KBM-7 (cell line): ENCODE measurements around the gene DLG2.
"Not testable (repeated sequence)": the region's sequence is repeated elsewhere in the genome, so short reads cannot be mapped to it uniquely, and the experiment has no call there.

Experiments
- DNase-seq: peaks from one replicate; pipeline ENCODE4 v3.0.0-alpha.2; 2015
- in situ Hi-C: fragments of 300-500 bp; cut with MboI; formaldehyde crosslinking; loops from 2 replicates; pipeline ENCODE4 v1.14.3; 2020; ENCODE audit warnings: low sequenced_read_pairs, low pct_unique_long_range_greater_than_20kb, mixed read lengths

Gene DLG2

DNA sequence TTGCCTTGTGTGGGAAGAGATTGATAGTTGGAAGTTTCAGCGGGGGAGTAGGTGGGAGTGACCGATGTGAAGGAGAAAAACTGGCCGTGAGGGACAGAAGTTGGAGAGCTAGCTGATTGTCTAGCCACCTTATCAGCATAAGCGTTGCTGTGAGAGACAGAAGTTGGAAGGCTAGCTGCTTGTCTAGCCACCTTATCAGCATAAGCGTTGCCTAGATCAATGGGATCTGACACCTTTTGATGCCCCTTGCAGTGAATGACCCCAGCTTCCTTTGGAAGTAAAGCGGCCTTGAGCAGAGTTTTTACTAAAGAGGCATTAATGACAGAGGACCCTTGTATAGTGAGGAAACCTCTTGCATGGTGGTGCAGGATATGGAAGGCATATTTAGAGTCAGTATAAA is 2183.3 kb downstream of the DLG2 start:
- DNase-seq, in situ Hi-C loops: not testable (repeated sequence)

DNA sequence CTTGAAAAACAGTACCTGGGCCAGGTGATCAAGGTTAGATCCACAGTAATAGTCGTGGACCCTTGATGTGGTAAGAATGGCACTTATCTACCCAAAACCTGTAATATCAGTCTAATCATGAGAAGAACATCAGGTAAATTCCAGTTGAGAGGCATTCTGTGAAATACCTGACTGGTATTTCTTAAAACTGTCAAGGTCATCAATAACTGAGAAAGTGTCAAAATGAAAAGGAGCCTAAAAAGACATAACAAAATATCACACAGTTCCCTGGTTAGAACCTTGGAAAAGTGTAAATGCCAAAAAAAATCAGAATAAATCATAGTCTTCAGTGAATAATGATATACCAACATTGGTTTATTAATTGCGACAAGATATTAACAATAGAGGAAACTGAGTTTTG is 2185.5 kb downstream of the DLG2 start:
- in situ Hi-C loops, result no loop called here
- no peak for DNase-seq

DNA sequence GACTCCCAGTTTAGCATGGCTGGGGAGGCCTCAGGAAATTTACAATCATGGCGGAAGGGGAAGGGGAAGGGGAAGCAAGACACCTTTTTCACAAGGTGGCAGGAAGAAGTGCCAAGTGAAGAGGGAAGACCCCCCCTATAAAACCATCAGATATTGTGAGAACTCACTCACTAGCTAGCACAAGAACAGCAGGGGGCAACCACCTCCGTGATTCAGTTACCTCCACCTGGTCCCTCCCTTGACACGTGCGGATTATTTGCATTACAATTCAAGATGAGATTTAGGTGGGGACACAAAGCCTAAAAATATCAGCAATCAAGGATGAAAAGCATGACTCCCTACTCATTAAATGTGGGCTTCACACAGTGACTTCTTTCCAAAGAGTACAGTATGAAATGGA is 2186.0 kb downstream of the DLG2 start:
- in situ Hi-C loops, result no loop called here
- no peak for DNase-seq

DNA sequence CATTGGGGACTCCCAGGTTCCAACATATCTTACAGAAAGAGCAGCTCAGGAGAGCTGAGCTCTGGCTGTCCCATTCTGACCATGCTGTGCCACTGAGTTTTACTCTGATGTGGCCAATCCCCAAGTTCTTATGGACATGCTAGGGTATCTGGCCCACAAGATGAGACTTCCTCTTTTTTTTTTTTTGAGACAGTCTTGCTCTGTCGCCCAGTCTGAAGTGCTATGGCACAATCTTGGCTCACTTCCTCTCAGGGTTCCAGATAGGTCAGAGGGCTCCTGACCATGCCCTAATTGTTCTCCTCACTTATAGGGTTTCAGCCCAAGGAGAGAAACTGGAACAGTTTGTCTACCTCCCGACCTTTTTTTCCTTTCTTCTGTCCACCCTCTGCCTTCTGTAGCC is 2188.7 kb downstream of the DLG2 start:
- DNase-seq, result peak; percentile 12
- in situ Hi-C loops, result no loop called here

DNA sequence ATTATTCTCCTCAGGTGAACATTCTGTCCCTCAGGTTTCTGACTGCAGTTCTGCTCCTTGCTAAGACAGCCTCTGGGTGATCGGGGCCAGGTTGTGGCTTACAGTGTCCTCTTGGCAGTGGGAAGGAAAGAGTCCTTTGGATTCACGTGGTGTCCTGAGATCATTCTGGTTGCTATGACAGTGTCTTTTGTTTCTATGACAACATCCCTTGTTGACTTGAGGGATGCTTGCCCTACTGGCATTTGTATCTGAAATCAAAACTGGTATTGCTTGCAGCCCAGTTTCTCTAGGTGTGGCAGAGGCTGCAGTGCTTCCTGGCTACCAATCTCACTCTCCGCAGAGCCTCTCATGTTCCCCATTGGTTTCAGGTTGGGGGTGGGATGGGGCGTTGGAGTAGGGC is 2189.2 kb downstream of the DLG2 start:
- in situ Hi-C loops, result no loop called here
- no peak for DNase-seq

DNA sequence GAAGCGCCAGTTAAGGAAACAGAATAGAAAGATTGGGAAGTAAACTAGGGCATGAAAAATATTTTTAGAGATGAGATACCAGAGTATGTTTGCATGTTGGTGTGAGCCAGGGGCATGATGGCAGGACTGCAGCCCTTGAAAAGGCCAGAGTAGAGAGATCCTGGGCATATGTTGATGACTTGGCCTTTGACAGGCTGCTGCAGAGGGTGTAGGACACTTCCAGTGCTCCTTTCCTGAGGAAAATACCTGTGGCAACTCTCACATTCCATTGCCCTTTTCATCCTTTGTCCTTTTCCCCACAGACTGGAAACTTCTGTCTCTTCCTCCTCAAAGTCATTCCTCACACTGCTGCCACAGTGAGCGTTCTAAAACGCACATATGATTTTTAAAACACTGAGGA is 2190.3 kb downstream of the DLG2 start:
- no peak for DNase-seq
- in situ Hi-C loops, result no loop called here

DNA sequence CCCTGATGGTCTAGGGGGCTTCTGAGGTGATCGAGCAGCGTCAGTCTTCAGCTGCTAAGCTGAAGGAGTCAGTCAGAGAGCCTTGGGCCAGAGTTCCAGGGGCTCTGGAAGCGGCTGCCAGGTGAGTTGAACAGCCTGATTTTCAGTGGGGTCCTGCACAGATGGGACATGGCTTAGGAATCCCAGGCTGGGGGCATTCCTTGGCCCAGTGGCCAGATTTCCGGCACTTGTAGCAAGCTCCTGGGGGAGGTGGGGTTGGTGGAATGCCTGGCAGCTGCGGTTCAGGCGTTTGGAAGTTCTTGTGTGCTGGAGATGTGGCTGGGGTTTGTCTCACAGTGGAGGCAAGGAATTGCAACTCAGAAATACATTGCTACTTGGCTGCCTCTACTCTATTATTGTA is 2192.3 kb downstream of the DLG2 start:
- DNase-seq, in situ Hi-C loops: not testable (repeated sequence)

DNA sequence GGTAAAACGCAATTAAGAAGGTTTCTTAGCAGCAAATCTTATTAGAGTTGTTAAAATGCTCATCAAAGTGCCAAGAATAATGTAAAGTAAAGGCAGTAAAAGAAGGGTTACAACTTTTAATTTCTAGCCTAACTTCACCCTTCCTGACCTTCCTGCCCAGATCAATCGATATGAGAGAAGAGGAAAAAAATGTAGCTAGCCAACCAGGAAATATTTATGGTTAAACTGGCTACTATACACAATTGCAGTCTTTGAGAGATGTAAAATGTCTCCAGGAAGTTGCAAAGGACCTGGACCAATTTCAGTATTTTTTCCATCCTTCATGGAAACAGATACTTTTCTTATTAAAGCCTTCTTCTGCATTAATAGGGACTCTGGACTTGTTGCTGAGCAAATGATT is 2199.2 kb downstream of the DLG2 start:
- in situ Hi-C loops, result no loop called here
- no peak for DNase-seq

DNA sequence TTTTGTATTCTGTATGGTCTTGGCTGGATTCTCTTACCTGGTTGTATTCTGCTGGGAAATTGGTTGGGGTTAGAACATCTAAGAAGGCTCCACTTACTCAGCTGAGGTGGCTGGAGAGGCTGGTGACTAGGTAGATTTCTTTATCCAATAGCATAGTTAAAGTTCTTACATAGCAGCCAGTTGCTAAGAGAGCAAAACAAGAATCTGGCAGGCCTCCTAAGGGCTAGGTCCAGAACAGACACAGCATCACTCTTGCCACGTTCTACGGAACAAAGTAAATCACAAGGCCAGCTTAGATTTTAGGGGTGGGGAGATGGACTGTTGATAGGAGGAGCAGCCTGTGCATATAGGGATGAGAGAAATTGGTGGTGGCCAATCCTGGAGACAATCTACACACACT is 2199.6 kb downstream of the DLG2 start:
- DNase-seq, result no peak
- in situ Hi-C loops, result no loop called here

DNA sequence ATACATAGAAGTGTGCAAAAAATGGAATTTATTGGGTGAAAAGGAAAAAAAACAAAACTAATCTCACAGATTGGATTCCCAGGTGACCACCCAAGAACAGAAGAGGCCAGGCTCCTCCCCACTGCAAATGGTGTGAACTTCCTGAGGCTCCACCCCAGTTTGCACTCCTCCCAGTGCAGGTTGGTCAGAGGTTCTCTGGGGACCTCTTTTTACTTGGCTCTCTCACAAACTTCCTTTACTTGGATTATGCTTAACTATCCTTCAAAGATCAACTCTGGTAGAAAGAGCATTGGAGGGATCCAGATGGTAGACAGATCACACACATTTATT is 2202.0 kb downstream of the DLG2 start:
- DNase-seq, result no peak
- in situ Hi-C loops, result no loop called here

DNA sequence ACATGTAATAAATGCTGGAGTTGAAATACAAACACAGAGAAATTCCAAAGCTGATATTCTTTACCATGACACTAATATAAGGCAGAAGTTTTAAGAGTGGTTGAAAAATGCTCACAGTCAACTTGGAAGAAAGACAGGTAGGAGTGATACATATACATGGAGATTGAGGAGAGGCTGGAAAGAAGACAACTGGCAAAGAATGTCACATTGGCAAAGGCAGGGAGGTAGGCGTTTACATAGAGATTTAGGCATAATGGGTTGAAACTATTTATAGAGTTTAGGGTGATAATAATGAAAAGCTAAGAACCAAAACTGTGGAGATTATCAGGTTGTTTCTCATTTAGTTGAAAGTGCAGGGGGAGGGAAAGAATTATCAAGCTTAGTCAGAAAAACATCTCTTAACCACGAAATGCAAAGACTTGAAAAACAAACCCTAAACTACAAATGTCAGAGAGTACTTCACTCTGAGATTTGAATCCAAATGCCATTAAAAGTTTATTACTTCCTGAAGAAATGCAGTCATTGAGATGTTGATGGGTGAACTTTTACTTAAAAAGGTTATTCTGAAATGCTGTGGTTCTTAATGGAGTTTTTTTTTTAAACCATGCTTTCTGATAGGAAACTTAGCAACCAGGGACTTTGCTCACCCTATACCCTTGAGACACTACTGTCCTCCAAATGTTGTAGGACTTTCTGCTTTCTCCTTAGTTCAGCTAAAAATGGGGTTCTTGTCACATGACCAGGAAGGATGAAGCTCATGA is 2202.6 kb downstream of the DLG2 start:
- in situ Hi-C loops, result no loop called here
- no peak for DNase-seq

DNA sequence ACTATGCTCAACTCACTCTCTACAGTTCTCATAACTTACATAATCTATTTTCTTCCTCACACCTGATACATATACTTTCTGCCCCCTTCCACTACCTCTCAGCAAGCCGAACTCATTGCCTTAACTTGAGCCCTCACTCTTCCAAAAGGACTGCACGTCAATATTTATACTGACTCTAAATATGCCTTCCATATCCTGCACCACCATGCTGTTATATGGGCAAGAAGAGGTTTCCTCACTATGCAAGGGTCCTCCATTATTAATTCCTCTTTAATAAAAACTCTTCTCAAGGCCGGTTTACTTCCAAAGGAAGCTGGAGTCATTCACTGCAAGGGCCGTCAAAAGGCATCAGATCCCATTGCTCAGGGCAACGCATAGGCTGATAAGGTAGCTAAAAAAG is 2204.5 kb downstream of the DLG2 start:
- DNase-seq, in situ Hi-C loops: not testable (repeated sequence)

DNA sequence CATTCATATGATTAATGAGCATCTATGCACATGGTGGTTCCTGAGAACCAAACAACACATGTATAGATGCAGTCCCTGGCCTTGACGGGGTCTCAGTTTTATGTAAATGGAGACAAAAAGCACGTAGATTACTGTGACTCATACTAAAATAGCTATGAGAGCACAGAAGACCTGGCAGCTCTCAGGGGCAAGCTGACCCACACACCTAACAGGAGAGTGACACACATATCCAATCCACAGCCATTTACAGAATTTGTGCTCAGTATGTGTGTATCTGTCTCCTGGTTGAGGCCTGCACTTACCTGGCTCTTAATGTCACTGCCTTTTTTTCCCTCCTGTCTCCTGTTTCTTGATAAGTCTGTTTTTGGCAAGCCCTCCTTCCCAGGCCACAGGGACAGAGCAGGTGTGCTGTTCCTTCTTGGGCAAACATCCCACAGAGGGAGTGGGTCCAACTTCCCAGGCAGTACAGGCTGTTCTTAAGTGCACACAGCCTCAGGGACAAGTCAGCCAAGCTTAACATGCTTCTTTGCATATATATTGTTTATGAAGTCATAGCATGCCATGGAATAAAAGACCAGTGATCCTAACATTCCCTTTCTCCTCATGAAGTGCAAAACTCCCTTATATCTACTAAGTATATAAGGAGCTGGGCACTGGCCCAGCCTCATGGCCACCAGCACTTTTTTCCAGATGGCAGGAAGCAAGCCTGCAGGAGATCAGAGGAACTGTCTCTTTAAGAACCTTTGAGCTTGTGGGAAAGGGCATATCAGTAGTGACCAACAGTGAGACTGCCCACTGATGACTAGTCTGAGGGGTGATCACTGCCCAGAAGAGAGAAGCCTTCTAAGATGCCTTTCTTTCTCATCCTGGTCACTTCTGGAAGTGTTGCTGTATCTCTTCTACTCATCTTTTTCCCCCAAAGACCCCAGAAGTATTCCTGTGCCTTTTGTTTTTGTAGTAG is 2216.3 kb downstream of the DLG2 start:
- in situ Hi-C loops, result no loop called here
- no peak for DNase-seq

DNA sequence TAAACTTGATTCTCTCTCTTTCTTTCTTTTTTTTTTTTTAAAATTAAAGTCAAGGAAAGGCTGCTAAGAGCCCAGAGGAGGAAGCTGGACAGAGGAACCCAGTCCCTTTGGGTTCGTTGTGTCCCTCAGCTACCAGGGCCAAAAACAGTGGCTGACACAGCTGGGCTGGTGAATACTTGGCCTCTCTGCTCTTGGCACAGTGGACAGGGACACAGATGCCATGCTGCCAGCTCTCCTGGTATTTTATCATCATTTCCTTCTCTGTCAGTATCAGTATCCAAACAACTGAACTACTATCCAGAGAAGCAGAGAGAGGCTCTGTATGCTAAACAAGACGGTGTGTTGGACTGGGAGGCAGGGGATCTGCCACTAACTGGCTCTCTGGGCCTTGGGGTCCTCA is 2217.3 kb downstream of the DLG2 start:
- in situ Hi-C loops, result no loop called here
- DNase-seq, result no peak

DNA sequence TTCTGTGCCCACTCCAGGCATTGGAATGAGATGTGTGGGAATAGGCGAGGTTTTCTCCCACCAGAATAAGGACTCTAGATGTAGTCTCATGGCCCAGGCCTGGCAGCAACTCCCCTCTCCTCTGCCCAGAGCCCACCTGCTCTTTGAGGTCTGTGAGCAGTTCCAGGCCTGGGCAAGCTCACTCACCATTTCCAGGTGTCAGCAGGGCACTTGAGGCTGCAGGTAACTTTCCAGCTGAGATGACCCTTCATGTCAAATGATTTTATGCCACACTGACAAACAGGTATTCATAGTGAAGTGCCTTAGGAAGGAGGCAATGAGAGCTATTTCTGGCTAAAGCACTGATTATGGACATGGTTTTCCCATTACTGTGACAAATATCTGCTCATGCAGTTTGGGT is 2217.7 kb downstream of the DLG2 start:
- in situ Hi-C loops, result no loop called here
- no peak for DNase-seq

DNA sequence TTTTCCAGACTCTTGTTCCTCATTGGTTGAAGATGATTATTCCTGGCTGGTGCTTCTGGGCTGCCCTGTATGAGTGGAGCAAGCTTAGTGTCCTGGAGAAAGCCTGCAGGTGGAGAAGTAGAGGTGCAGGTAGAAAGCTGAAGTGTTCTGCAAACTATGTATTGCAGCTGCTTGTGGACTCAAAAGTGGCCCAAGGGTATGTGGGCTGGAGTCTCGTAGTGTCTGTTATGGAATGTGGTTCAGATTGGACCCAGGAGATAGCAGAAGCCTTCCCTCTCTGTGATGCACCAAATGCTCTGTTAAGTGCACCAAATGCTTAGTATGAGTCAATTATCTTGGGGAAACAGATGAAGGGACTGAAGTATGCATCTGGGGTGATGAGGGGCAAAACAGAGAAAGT is 2218.2 kb downstream of the DLG2 start:
- no peak for DNase-seq
- in situ Hi-C loops, result no loop called here
